Activated CD8-positive, alpha-beta memory T cell treated with anti-CD3 and anti-CD28 coated beads for 4 hours (primary cell): ENCODE measurements around the gene DAZL.
A peak's percentile ranks its signal among the peaks of the same experiment; 100 is the strongest.

Source experiments
- DNase-seq, 2 donors: peaks; one replicate each; pipeline ENCODE4 v3.0.0-alpha.2; 2020; ENCODE audit warnings: low read depth in 2 of 2

The DAZL gene

DNA sequence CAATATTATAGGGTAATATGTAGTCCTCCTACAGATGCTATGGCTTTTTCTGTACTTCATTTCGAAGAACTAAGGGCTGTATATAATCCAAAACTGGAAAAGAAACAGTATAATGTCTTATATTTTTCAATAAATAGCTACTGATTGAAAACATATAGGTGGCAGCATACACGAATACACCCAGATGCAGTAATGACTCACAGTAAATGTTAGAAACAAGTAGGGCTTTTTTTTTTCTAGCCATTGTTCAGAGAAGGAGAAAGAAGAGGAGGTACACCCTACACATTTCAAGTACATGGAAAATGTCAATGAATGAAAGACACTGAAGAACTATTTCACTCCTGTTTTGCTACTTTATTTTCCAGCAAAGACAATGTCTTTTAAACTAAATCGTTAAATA lies 9.4 kb downstream of the DAZL start:
- DNase-seq, result no peak

DNA sequence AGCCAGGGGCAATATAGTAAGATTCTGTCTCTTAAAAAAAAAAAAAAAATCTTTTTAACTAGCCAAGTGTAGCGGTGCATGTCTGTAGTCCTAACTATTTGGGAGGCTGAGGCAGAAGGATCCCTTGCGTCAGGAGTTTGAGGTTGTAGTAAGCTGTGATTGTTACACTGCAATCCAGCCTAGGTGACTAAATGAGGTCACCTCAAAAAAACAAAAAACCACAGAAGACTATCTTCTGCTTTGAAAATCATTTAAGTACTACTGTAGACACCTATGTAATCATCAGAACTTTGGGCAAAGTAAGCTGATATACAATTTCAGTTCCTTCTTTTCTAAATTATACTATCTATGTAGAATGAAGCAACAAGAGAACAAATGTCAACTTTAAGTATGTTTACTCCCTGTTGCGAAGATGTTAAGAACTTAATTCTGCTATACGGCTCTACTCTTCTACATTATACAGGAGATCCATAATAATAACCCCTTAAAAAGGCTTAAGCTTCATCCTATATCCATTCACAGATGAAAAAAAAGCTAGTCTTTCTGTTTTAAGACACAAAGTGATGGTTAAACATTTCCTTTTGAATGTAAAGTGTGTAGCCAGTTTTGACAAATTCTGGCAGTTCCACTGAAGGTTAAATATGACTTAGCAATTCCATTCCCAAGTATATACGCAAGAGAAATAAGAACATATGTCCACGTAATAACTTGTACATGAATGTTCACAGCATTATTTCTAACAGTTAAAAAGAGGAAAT lies 15.2 kb downstream of the DAZL start:
- DNase-seq, result no peak

DNA sequence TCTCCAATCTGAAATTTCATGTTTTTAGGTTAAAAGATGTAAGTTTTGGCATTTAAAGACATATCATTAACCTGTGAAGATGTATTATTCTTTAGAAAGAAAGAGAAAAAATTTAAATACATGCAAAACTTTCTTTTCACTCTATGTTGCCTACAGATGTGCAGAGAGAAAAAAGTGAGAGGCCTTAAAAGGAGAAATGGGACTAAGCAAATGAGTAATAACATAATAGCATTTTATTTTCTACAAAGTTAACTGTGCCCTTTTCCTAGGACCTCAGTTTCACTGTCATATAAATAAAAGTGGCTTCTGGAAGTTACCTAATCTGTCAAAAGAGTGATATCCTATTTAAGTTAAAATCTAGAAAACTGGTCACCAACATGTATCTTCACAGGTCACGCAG lies 16.1 kb downstream of the DAZL start:
- no peak for DNase-seq

DNA sequence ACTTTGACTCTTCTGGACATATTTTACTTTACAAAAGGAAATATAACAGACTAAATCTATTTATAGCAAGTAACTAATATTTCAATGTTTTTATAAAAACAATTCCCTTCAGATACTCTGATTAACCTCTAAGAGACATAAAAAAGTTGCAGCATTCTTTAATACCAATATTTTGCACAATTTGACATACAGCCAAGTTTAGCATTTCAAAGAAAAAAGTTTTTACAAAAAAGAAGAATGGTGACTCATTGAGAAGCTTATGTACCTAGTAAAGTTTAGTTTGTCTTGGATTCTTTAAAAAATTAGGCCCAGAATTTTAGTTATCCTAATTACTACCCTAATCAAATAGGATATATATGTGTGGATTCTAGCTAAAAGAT lies 17.6 kb downstream of the DAZL start:
- no peak for DNase-seq

DNA sequence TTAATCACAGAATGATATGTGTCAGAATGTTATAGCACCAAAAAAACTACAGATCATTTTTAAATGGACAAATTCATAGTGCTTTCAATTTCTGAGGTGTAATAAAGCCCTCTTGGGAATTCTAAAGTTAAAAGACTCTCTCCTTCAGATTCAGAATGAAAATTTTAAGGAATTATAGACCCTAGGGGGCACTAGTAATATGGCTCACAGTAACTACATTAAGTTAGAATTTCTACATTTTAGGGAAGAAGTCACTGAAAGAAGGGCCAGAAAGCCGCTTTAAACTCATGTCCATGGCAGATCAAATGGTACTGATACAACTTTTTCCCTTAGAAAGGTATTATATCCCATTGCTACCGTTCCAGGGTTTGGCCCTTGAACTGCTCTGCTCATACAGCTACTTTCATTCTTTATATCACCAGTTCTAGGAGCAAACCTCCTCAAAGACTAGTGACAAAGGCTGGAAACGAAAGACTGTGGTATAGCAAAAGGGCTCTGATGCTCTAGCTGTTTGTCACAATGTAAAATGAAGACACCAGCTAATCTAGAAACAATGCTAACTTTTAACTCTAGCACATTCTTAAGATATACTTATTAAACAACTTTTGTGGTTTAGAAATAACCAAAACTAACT lies 18.1 kb downstream of the DAZL start:
- DNase-seq, result no peak

DNA sequence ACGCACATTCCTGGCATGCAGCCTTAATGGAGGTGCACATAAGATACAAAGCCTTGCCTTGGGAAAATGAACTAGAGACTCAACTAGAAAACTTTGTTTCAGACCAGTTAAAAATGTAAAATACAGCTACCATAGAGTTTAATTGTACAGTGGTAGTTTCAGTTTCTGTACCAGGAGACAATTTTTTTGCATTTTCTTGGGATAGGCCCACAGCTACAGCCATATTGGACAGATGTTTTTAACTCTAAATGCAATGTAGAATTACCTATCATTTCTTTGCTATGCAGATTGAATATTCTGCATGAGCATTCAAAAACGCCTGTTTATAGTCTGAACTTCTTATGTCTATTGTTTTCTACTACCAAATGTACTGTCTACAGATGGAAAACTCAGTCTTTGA lies 20.3 kb downstream of the DAZL start:
- no peak for DNase-seq

DNA sequence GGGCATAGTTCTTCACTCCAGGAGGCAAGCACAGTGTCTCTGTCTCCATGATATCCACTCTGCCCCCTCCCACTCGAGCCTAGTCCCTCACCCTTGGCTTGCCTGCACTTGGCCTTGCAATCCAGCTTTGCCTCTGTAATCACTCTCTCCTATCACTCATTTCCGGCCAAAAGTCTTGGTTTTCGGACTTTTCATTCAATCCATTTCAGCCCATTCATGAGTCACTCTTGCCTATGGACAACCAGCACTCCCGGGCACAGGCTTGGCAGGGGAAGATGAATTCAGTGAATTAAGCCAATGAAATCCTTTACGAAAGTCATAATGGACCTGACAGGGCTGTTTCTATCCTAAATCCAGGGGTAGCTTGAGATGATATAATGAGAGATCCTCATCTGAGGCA lies 21.7 kb downstream of the DAZL start:
- DNase-seq, result no peak

DNA sequence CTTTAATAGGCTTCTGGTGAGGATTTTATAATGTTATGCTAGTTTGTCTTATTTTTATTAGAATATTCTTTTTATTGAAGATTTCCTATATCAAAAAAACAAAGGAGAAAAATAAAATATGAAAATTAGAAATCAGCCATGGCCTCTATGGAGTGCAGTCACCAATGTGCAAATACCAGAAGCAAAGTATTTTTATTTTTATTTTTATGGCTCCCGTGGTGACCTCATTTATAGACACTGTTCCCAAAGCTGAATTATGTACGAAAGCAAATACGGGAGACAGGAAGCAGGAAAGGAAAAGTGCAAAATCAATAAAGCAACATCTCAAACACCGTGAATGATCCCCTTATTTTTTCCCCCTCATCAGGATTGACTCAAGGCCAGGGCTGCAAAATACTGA lies 35.1 kb downstream of the DAZL start:
- DNase-seq, result no peak

DNA sequence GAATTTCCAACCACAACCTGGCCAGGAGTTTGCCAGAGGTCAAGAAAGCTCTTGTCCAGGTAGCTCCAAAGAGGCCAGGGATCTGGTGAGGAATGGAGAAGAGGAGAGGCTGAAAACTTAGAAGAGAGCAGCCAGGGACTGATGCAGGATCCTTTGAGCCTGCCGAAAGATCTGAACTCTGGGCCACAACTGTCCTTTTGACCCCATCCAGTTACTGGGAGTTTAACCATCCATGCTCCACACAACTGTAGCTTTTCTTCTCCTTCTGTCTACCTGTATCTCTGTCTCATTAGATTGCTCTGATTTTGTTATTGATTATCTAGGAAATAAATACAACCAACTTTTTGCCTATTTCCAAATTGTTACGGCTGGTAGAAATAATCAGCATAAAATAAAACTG lies 36.7 kb downstream of the DAZL start:
- DNase-seq, result no peak

DNA sequence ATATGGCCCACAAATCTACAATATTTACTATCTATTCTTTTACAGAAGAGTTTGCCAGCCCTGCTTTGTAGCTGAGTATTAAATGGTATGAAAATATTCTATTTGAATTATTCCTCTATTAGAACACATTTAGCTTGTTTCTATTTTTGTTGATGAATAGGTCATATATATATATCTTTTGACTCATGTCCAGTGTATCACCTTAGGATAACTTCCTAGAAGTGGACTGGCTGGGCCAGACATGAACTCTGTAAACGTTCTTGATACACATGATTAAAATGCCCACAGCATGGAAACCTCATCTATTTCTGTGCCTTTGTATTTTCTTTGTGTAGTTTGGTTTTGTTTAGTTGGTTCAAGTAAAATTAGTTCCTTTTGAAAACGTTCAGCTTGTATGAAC lies 37.1 kb downstream of the DAZL start:
- DNase-seq, result no peak

DNA sequence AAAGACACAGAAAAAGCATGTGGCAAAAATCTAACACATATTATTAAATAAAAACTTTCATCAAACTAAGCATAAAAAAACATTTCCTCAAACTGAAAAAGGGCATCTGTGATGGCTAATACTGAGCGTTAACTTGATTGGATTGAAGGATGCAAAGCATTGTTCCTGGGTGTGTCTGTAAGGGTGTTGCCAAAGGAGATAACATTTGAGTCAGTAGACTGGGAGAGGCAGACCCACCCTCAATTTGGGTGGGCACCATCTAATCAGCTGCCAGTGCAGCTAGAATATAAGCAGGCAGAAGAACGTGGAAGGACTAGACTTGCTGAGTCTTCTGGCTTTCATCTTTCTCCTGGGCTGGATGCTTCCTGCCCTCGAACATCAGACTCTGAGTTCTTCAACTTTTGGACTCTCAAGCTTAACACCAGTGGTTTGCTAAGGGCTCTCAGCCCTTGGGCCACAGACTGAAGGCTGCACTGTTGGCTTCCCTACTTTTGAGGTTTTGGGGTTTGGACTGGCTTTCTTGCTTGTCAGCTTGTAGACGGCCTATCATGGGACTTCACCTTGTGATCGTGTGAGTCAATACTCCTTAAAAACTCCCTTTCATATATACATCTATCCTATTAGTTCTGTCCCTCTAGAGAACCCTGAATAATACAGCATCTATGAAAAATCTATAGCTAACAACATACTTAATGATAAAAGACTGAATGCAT lies 45.4 kb downstream of the DAZL start:
- no peak for DNase-seq

DNA sequence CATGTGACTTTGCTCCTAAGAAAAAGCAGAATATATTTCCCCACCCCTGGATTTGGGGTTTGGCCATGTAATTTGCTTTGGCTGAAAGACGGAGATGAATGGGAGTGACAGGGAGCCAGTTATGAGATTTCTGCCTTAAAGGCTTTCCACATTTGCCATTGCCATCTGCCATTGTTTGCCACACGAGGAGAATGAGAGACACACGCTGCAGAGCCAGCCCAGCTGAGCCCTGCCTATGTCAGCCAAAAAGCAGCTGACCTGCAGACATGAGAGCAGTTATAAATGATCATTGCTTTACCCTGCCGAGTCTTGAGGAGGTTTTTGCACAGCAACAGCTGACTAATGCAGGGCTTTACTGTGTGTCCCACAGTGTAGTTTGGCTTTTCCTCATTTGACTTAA lies 51.1 kb downstream of the DAZL start:
- DNase-seq, result no peak

DNA sequence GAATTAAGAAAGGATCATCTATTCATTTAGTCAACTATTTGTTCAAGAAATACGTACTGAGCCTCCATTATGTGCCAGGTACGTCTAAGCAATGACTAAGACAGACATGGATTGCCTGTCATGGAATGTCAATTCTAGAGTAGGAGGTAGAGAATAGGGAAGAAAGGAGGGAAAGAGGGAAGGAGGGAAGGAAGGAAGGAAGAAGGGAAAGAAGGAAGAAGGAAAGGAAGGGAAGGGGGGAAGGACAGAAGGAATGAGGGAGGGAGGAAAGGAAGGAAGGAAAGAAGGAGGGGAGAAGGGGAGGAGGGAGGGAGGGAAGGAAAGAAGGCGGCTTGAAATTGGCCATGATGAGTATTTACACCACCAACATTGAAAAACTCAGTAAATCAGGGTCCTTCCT lies 52.5 kb downstream of the DAZL start:
- no peak for DNase-seq

DNA sequence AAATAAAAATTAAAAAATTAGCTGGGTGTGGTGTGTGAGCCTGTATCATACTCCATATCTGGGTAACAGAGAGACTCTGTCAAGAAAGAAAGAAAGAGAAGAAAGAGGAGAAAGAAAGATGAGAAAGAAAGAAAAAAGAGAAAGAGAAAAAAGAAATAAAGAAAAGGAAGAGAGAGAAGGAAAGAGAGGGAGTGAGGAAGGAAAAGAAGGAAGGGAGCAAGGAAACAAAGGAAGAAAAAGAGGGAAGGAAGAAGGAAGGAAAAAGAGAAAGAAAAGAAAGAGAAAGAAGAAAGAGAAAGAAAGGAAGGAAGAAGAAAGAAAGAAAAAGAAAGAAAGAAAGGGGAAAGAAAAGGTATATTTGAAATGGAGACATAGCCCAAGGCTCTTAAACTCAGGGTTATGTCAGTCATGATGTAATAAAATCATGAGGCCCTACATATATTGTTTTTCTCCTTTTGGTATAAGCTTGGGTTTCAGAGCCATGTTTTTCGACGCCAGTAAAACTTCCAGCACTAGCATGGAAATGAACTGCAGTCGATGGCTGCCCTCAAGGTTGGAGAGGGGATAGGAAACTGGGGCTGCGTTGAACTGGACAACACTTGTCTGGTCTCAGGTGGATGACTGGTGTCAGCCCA lies 53.8 kb downstream of the DAZL start:
- DNase-seq, result no peak

DNA sequence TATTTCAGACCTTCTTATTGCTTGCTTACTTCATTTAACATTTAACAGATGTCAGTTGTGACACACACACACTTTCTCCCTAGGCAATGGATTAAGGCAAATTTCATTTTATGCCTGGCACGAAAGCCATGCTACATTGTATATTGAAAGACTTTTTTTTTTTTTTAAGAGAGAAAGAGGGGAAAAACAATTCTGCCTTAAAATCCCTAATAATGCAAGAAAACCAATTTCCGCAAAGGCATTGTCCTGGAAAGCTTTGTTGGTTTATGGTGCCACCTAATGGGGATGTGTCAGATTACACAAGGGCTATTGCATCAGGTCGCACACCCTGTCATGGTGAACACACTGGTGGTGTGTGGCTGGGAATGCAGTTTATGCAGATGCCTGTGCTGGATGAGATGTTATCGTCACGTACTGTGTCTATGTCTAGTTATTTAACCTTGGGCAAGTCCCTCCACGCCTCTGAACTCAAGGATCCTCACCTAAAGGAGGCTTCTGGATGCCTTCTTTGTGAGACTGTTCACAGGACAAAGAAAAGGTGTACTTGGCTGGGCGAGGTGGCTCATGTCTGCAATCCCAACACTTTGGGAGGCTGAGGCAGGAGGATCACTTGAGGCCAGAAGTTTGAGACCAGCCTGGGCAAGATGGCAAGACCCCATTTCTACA lies 54.4 kb downstream of the DAZL start:
- peak; percentile 47 to 50 for DNase-seq

DNA sequence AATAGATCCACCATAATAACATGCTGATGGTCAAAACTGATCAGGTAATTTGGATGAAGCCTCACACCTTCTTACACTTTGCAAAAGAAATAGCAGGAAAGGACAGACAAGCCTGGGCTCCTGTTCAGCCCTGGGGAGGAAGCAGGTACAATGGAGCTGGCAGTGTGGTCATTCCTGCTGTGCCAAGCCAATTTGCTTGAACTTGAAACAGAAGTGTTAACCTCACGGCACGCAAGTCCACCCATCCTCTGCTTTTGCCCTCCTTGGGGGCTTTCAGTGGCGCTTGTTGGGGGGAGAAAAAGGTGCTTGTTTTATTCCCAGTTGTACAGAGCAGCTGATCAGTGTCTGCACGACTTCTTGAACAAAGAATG lies 54.9 kb downstream of the DAZL start:
- DNase-seq, result no peak

DNA sequence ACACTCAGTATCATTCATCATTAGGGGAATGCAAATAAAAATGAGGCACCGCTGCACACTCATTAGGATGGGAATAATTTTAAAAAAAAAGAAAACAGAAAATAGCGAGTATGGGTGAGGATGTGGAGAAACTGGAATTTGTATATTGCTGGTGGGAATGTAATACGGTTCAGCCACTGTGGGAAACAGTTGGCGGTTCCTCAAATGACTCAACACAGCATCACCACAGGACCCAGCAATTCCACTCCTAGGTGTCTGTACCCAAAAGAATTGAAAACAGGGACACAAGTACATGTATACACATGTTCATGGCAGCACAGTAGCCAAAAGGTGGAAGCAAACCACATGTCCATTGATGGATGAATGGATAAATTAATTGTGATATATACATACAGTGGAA lies 56.5 kb downstream of the DAZL start:
- DNase-seq, result no peak

DNA sequence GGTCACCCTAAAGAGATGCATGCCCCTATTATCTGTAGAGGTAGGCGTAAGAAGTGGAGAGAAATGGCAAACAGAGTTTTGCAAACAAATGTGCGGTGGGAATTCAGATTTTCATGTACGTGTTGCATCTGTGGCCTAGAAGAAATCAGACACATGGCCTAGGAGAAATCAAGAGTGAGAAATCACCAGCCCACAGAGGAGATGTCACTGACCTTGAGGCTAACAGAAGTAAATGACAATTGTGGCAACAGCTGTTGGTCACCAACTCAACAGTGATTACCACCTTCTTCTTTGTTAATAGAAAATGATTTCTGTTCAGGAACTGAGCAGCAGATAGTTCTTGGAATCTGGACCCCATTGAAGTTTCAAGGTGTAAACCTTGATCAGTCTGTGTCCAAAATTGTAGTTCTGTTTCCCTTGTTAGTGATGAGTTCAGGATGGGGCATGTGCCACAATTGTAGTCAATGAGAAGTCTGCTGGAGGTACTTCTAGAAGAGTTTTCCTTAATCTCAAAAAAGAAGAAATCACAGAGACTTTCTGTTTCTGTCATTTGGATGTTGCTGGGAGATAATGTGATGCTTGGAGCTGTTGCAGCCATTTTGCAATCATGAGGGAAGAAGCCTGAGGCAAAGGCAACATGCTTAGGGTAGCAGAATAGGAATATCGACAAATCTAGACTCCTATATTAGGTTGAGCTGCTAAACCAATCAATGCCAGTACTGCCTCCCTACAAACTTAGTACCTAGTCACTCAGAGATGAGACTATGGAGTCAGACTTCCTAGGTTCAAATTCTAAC lies 57.5 kb downstream of the DAZL start:
- no peak for DNase-seq

DNA sequence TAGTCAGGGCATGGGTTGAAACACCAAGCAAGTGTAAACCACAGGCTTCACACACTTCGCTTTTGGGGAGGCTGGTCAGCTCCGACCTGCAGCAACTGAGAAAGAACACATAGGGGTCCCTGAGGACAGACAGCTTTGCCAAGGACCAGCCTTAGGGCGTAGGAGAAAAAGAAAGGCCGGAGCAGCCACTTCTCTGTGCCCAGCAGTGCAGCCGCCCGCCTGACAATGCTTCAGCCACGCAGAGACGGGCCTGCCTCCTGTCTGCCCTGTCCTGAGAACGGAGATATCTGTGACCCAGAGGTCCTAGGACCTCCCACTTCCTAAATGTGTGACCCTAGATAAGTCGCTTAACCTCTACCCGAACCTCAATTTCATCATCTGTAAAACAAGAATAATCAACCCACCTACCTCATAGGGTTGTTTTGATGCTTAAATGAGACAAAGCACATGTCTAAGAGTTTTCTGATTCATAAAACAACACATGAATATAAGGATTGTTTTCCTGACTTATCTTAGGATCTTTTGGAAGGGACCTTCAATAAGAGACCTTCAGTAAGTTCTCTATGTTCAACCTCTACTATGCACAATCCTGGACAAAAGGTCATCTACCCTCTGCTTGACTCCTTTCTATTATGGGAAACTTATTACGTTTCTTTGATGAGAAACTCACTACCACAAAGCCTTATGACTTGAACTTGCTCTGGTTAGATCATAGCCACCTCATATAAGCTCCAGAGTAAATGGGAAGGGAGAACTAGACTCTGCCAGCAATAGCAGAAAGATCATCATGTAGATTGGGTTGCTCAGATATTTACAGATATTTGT lies 58.8 kb downstream of the DAZL start:
- no peak for DNase-seq

DNA sequence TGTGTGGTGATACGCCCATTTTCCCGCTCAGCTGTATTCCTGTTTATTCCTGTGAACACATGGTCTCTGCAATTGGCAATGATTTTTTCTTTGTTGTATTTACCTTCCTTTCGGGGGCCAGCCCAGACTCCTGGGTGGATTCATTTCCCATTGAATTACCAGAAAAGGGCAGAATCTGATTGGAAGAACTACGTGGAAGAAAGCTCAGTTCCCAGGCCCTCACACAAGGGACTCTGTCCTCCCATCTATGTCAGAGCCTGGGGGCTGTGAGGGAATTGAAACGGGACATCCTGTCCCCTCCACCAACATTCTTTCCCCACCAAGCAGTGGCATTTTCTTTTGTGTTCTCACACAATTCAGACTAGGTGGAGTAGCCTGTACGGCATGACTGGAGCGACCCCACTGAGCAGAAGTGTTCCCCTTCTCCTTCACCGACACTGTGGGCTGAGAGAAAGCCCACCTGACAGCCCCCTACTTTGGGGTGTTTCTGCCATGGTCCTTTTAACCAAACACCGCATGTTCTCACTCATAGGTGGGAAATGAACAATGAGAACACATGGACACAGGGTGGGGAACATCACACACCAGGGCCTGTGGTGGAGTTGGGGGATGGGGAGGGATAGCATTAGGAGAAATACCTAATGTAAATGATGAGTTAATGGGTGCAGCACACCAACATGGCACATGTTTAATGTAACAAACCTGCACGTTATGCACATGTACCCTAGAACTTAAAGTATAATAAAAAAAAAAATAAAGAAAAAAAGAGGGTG lies 59.6 kb downstream of the DAZL start:
- no peak for DNase-seq
